Subcutaneous abdominal adipose tissue (tissue), 5 donors: ENCODE results near the gene RGS1.

Experiments
- H3K27ac ChIP-seq: one replicate; pipeline ENCODE4 v1.7.0; 2013; ENCODE audit warnings: low read depth, mild to moderate bottlenecking, inconsistent platforms, low read length, moderate library complexity
- H3K27me3 ChIP-seq, 5 donors: one replicate each; pipeline ENCODE4 v1.7.0; 2013; ENCODE audit warnings: low read length in 5 of 5, inconsistent platforms in 1 of 5; ENCODE audit not compliant: control insufficient read depth in 5 of 5, insufficient read depth in 4 of 5
- H3K36me3 ChIP-seq, 5 donors: one replicate each; pipeline ENCODE4 v1.7.0; 2013; ENCODE audit warnings: low read length in 5 of 5; ENCODE audit not compliant: control insufficient read depth in 5 of 5, insufficient read depth in 5 of 5
- H3K4me1 ChIP-seq, 5 donors: one replicate each; pipeline ENCODE4 v1.7.0; 2013; ENCODE audit warnings: low read length in 5 of 5, mild to moderate bottlenecking in 3 of 5, moderate library complexity in 1 of 5; ENCODE audit not compliant: control insufficient read depth in 5 of 5, insufficient read depth in 5 of 5
- H3K4me3 ChIP-seq, 5 donors: one replicate each; pipeline ENCODE4 v1.7.0; 2013; ENCODE audit warnings: low read length in 5 of 5, low read depth in 1 of 5
- H3K9ac ChIP-seq, 5 donors: one replicate each; pipeline ENCODE4 v1.7.0; 2013; ENCODE audit warnings: low read length in 5 of 5, mild to moderate bottlenecking in 4 of 5, moderate library complexity in 3 of 5
- H3K9me3 ChIP-seq, 5 donors: one replicate each; pipeline ENCODE4 v1.7.0; 2013; ENCODE audit warnings: low read length in 5 of 5; ENCODE audit not compliant: control insufficient read depth in 5 of 5
- donor health status: healthy.
- donor health status: healthy.
- donor health status: healthy.
- donor health status: healthy.
- donor health status: healthy.

Gene RGS1

GRCh38 chr1:192581131-192581927, 5.8 kb downstream of the RGS1 start:
- Histone ChIP-seq H3K4me3 (no peak overlapping the region), H3K27me3 (no peaks in the 10 kb centered on the region), H3K36me3 (no peaks in the 10 kb centered on the region), H3K4me1 (no peaks in the 10 kb centered on the region), H3K9me3 (no peaks in the 10 kb centered on the region), H3K9ac (no peak overlapping the region), H3K27ac (no peak overlapping the region)

- no peaks in the 10 kb centered on the region for H3K36me3 ChIP-seq
- H3K4me1 ChIP-seq, result no peaks in the 10 kb centered on the region
- no peak overlapping the region for H3K9ac ChIP-seq
- H3K27ac ChIP-seq, result no peak overlapping the region
- H3K4me3 ChIP-seq, result no peak overlapping the region
- H3K9me3 ChIP-seq, result no peaks in the 10 kb centered on the region
- H3K27me3 ChIP-seq, result no peaks in the 10 kb centered on the region
These were observed 9.3 kb downstream of the RGS1 start for GRCh38 chr1:192584866-192585265.

DNA sequence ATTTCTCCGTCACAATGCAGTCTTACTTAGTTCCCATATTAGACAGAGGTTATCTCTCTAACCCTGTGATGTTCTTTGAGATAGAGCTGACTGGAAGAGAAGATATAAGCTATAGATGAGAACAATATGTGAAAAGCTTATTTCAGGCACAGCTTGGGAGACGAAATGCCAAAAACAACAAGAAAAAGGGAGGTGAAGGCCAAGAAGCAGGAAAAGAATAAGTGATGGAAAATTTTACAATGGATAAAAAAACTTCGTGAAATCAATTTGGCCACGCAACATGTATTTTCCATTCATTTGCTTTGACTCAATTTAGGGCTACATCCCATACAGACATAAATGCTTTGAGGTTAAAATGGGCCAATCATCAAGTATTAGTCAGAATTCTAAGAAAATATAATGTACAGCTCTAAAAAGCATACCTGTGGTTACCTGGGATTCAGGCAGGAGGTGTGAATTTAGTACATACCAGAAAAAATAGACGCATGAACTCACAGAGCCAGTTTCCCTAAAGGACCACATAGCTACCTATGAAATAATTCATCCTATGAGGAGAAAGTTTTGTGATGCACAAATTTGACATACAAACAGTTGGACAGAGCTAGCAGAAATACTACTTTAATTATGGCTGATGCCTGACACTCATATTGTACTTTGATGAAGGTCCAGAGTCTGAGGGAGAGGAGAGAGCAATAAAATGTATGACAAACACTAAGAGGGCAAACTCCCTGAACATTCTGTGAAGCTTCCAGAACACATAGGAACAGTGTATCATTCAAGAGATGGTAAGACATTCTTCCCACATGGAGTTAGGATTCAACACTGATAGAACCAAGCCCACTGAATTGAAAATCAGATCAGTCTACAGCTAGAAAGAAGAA, 12.1 kb downstream of the RGS1 start:
- Histone ChIP-seq H3K4me3 (no peak overlapping the region), H3K27ac (no peak overlapping the region), H3K4me1 (no peaks in the 10 kb centered on the region), H3K36me3 (no peaks in the 10 kb centered on the region), H3K27me3 (no peaks in the 10 kb centered on the region), H3K9me3 (no peaks in the 10 kb centered on the region), H3K9ac (no peak overlapping the region)

GRCh38 chr1:192588546-192588945, 13.0 kb downstream of the RGS1 start:
- H3K4me3 ChIP-seq, result no peak overlapping the region
- no peaks in the 10 kb centered on the region for H3K36me3 ChIP-seq
- H3K4me1 ChIP-seq, result no peaks in the 10 kb centered on the region
- H3K27ac ChIP-seq, result no peak overlapping the region
- no peaks in the 10 kb centered on the region for H3K9me3 ChIP-seq
- no peak overlapping the region for H3K9ac ChIP-seq
- H3K27me3 ChIP-seq, result no peaks in the 10 kb centered on the region

GRCh38 chr1:192589813-192590212, 14.2 kb downstream of the RGS1 start:
- H3K9ac ChIP-seq, result no peak overlapping the region

DNA sequence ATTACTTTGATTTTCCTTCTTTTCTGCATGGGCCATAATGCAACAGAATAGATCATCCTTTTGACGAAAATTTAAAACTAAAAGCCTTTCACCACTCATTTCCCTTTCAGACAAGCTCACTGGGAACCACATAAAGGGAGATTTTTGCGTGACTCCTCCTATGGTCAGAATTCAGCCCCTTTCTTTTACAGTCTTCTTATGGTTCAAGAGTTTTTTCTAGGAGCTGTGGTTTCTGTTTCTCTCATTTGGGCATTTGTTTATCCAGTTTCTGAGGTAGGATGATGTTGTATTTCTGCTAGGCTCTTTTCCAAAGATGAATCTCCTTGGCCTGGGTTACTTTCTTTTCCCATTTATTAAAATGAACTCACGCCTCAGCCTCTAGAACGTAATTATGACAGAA, 16.9 kb downstream of the RGS1 start:
- Histone ChIP-seq H3K9ac (no peak overlapping the region), H3K4me3 (no peak overlapping the region), H3K9me3 (no peaks in the 10 kb centered on the region), H3K27ac (no peak overlapping the region), H3K36me3 (no peaks in the 10 kb centered on the region), H3K27me3 (no peaks in the 10 kb centered on the region), H3K4me1 (no peaks in the 10 kb centered on the region)

More at GRCh38 chr1:192589813-192590212, 14.2 kb downstream of the RGS1 start:
- no peaks in the 10 kb centered on the region for H3K36me3 ChIP-seq
- no peaks in the 10 kb centered on the region for H3K9me3 ChIP-seq
- H3K4me3 ChIP-seq, result no peak overlapping the region
- no peaks in the 10 kb centered on the region for H3K27me3 ChIP-seq
- H3K27ac ChIP-seq, result no peak overlapping the region
- H3K4me1 ChIP-seq, result no peaks in the 10 kb centered on the region

GRCh38 chr1:192592981-192593708, 17.6 kb downstream of the RGS1 start:
- H3K9me3 ChIP-seq, result no peaks in the 10 kb centered on the region
- no peaks in the 10 kb centered on the region for H3K27me3 ChIP-seq
- H3K27ac ChIP-seq, result no peak overlapping the region
- no peaks in the 10 kb centered on the region for H3K36me3 ChIP-seq
- no peak overlapping the region for H3K9ac ChIP-seq
- no peak overlapping the region for H3K4me3 ChIP-seq
- H3K4me1 ChIP-seq, result no peaks in the 10 kb centered on the region

GRCh38 chr1:192595299-192595698, 19.7 kb downstream of the RGS1 start:
- no peaks in the 10 kb centered on the region for H3K36me3 ChIP-seq
- no peaks in the 10 kb centered on the region for H3K9me3 ChIP-seq
- H3K4me1 ChIP-seq, result no peaks in the 10 kb centered on the region
- H3K4me3 ChIP-seq, result no peak overlapping the region
- no peaks in the 10 kb centered on the region for H3K27me3 ChIP-seq
- no peak overlapping the region for H3K9ac ChIP-seq
- no peak overlapping the region for H3K27ac ChIP-seq

DNA sequence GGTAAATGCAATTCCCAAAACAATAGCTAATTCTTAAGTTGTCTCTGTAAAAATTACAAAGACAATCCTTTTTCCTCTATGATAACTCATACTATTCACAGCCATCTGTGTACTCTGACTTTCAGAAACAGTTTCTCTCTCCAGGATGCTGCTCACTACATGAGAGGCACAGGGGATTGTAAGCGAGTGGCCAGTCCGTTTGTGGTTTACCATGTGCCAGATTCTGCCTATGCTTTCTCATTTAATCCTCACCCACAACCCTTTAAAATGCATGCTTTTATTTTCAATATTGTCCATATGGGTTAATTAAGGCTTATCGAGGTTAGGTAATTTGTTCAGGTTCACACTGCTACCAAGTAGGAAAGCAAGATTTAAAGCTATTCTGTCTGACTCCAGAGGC, 23.0 kb downstream of the RGS1 start:
- Histone ChIP-seq H3K4me1 (no peaks in the 10 kb centered on the region), H3K27ac (no peak overlapping the region), H3K4me3 (no peak overlapping the region)

DNA sequence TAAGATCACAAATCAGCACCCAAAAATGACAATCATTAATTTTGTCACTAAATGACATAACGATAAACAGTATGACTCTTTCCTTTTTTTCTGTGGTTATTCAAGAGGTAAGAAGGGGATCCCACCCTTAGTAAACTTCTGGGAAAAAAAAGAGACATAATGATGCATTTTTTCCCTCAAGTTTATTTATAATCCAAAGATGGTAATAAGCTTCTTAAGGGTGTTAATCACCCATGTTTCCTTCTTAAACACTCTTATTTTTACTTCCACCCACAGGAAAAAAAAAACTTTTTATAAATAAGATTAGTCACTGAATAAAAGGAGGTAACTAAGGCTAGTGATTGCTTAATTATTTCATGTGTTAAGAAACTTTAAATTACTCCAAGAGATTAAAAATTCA, 24.7 kb downstream of the RGS1 start:
- no peak overlapping the region for H3K27ac ChIP-seq
- H3K4me1 ChIP-seq, result no peaks in the 10 kb centered on the region
- no peaks in the 10 kb centered on the region for H3K36me3 ChIP-seq
- no peak overlapping the region for H3K9ac ChIP-seq
- H3K9me3 ChIP-seq, result no peaks in the 10 kb centered on the region
- no peak overlapping the region for H3K4me3 ChIP-seq
- no peaks in the 10 kb centered on the region for H3K27me3 ChIP-seq

More for the DNA sequence above, 23.0 kb downstream of the RGS1 start:
- H3K27me3 ChIP-seq, result no peaks in the 10 kb centered on the region
- H3K9ac ChIP-seq, result no peak overlapping the region
- H3K9me3 ChIP-seq, result no peaks in the 10 kb centered on the region
- H3K36me3 ChIP-seq, result no peaks in the 10 kb centered on the region
